ENCODE data around the gene GAL3ST1. TPM values are rescaled to one million over a fixed set of nuclear protein-coding genes. Genes with fewer than 3 reads are reported as not detected.

GAL3ST1 gene
- total RNA-seq, 3 donors from 2014 or later (not counting 1 experiment from before 2014, with no cell fraction given): not detected

DNA sequence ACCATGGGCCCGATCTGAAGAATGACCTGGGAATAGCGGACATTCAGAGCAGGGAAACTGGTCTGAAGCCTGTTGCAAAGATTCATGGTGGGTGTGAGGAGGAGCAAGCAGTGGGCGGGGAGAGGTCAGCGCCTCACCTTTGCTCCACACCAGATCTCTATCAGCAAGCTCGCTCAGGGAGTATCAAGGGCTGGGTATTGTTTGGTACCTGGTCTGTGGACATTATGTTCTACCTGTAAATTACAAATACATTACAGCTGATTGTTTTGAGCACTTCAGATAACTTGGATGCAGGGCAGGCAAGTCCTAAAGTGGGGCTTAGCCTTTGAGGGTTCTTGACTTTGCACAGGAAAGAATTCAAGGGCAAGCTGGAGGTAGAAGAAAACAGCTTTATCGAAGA is 58.2 kb downstream of the GAL3ST1 start:
- Histone ChIP-seq H3K36me3 (ENCODE audit: control insufficient read depth, insufficient read depth, low read length) (no peaks in the 10 kb centered on the region), H3K27ac (ENCODE audit: low read length) (no peak overlapping the region), H3K27me3 (ENCODE audit: control insufficient read depth, insufficient read depth, low read length) (no peaks in the 10 kb centered on the region), H3K9me3 (ENCODE audit: control insufficient read depth, insufficient read depth, low read length) (no peaks in the 10 kb centered on the region), H3K4me1 (ENCODE audit: control insufficient read depth, insufficient read depth, low read length) (no peaks in the 10 kb centered on the region), H3K4me3 (ENCODE audit: low read length) (no peak overlapping the region)
- no peaks in the 10 kb centered on the region for H3K9me3 Mint-ChIP-seq
- peaks cover 9 to 13% of the 10 kb centered on the region in 2 donors for H3K27me3 Mint-ChIP-seq (ENCODE audit: low read depth in 2 of 2)
- no peak overlapping the region for H3K4me3 Mint-ChIP-seq
- H3K27ac Mint-ChIP-seq: no peak overlapping the region
- ATAC-seq (no peak), DNase-seq (no peak)
- H3K36me3 Mint-ChIP-seq: no peaks in the 10 kb centered on the region
- WGBS (ENCODE audit: insufficient coverage): 95% methylated on average over 3 of the region's 6 CpGs
- intact Hi-C loops (cut with micrococcal nuclease): no loop called here
- H3K4me1 Mint-ChIP-seq: no peaks in the 10 kb centered on the region
- TF ChIP-seq CTCF (IDR thresholded peaks at IDR 0.05): no peak

DNA sequence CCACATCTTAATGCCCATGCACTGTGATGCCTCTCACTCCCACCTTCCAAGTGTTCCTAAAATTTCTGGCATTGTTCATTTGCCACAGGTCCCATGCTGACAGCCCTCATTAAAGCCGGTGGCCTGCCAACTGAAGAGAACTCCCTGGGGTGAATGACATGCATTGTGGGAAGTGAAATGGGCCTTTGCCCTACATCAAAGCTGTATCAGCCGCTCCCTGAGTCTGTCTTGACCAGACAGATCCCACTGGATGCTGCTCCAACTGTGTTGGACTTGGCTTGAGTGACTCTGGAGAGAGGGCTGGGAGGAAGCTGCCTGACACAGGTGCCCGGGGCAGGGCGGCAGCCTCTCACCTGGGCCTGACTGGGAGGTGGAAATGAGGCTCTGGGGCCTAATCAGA is 60.2 kb downstream of the GAL3ST1 start:
- Mint-ChIP-seq H3K27me3 (ENCODE audit: low read depth in 2 of 2) (peaks cover 9 to 16% of the 10 kb centered on the region in 2 donors), H3K27ac (no peak overlapping the region), H3K4me1 (no peaks in the 10 kb centered on the region), H3K36me3 (no peaks in the 10 kb centered on the region), H3K4me3 (no peak overlapping the region), H3K9me3 (no peaks in the 10 kb centered on the region)
- Histone ChIP-seq H3K4me1 (ENCODE audit: control insufficient read depth, insufficient read depth, low read length) (no peaks in the 10 kb centered on the region), H3K36me3 (ENCODE audit: control insufficient read depth, insufficient read depth, low read length) (no peaks in the 10 kb centered on the region), H3K4me3 (ENCODE audit: low read length) (no peak overlapping the region), H3K9me3 (ENCODE audit: control insufficient read depth, insufficient read depth, low read length) (no peaks in the 10 kb centered on the region), H3K27ac (ENCODE audit: low read length) (no peak overlapping the region), H3K27me3 (ENCODE audit: control insufficient read depth, insufficient read depth, low read length) (no peaks in the 10 kb centered on the region)
- TF ChIP-seq CTCF (IDR thresholded peaks at IDR 0.05): no peak
- ATAC-seq (no peak), DNase-seq (no peak)
- intact Hi-C loops (cut with micrococcal nuclease): no loop called here
- WGBS (ENCODE audit: insufficient coverage): 86% methylated on average over 3 of the region's 4 CpGs

- intact Hi-C loops (cut with micrococcal nuclease): no loop called here
- no peak overlapping the region for H3K27ac Mint-ChIP-seq
- no peaks in the 10 kb centered on the region for H3K9me3 Mint-ChIP-seq
- H3K36me3 ChIP-seq (ENCODE audit: control insufficient read depth, insufficient read depth, low read length): no peaks in the 10 kb centered on the region
- no peaks in the 10 kb centered on the region for H3K9me3 ChIP-seq (ENCODE audit: control insufficient read depth, insufficient read depth, low read length)
- no peaks in the 10 kb centered on the region for H3K36me3 Mint-ChIP-seq
- H3K4me1 ChIP-seq (ENCODE audit: control insufficient read depth, insufficient read depth, low read length): no peaks in the 10 kb centered on the region
- no peak overlapping the region for H3K27ac ChIP-seq (ENCODE audit: low read length)
- no peaks in the 10 kb centered on the region for H3K27me3 ChIP-seq (ENCODE audit: control insufficient read depth, insufficient read depth, low read length)
- WGBS (ENCODE audit: insufficient coverage): 95% methylated on average over 6 of the region's 6 CpGs
- H3K27me3 Mint-ChIP-seq (ENCODE audit: low read depth in 2 of 2): peaks cover 9 to 14% of the 10 kb centered on the region in 2 donors
- H3K4me3 ChIP-seq (ENCODE audit: low read length): no peak overlapping the region
- DNase-seq: no peak
- no peaks in the 10 kb centered on the region for H3K4me1 Mint-ChIP-seq
- ATAC-seq: no peak
- no peak overlapping the region for H3K4me3 Mint-ChIP-seq
- TF ChIP-seq CTCF (IDR thresholded peaks at IDR 0.05): no peak
These were observed 61.0 kb downstream of the GAL3ST1 start for GRCh38 chr22:30513462-30513861.

- no peaks in the 10 kb centered on the region for H3K9me3 ChIP-seq (ENCODE audit: control insufficient read depth, insufficient read depth, low read length)
- H3K4me1 ChIP-seq (ENCODE audit: control insufficient read depth, insufficient read depth, low read length): no peaks in the 10 kb centered on the region
- ATAC-seq (no peak), DNase-seq (no peak)
- Mint-ChIP-seq H3K27ac (no peak overlapping the region), H3K27me3 (ENCODE audit: low read depth in 2 of 2) (peaks cover 11 to 14% of the 10 kb centered on the region in 2 donors), H3K36me3 (no peaks in the 10 kb centered on the region), H3K4me3 (no peak overlapping the region), H3K4me1 (no peaks in the 10 kb centered on the region), H3K9me3 (no peaks in the 10 kb centered on the region)
- no peak for TF ChIP-seq CTCF (IDR thresholded peaks at IDR 0.05)
- H3K4me3 ChIP-seq (ENCODE audit: low read length): no peak overlapping the region
- no peaks in the 10 kb centered on the region for H3K36me3 ChIP-seq (ENCODE audit: control insufficient read depth, insufficient read depth, low read length)
- WGBS (ENCODE audit: insufficient coverage): 92% methylated on average over 7 of the region's 7 CpGs
- no peak overlapping the region for H3K27ac ChIP-seq (ENCODE audit: low read length)
- intact Hi-C loops (cut with micrococcal nuclease): no loop called here
- H3K27me3 ChIP-seq (ENCODE audit: control insufficient read depth, insufficient read depth, low read length): no peaks in the 10 kb centered on the region
These were observed 62.6 kb downstream of the GAL3ST1 start for GRCh38 chr22:30511911-30512310.

Measured in natural killer cell (primary cell).